HG03066 (cell line): ENCODE data around the gene HEATR5A.
"Not testable (repeated sequence)": the region's sequence is repeated elsewhere in the genome, so short reads cannot be mapped to it uniquely, and the experiment has no call there.

Experiments
- ATAC-seq: cut with Tn5 transposase; IDR thresholded peaks from one replicate; pipeline ENCODE4 v1.9.1; 2021; ENCODE audit warnings: low read depth; ENCODE audit not compliant: unreplicated experiment

Gene HEATR5A

DNA sequence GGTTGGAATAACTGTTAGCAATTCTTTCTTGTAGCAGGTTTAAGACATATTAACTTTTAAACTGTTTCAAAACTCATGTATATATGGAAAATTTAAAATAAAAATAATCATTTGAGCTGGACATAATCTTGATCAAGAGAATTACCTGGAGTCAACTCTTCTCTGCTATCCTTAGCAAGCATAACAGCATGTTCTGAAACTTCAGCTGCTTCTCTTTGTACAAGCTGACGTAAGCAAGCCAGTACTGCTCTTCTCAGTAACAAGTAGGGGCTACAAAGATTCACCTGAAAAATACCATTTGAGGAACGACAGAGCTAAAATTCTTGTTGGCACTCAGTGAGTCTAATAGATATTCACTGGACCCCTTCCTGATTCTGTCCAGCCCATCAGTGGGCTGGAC lies 83.0 kb downstream of the HEATR5A start:
- no peak for ATAC-seq

DNA sequence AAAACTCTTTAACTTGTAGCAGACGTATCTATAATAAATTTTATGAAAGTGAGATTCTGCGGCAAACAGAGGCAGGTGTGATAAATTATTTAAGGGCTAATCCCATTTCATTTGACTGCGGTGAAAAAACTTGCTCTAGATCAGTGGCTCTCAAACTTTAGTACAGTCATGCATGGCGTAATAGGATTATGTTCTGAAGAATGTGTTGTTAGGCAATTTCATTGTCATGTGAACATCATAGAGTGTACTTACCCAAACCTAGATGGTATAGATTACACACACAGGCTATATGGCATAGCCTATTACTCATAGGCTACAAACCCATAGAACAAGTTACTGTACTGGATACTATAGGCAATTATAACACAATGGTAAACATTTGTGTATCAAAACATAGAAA lies 83.7 kb downstream of the HEATR5A start:
- ATAC-seq: no peak

DNA sequence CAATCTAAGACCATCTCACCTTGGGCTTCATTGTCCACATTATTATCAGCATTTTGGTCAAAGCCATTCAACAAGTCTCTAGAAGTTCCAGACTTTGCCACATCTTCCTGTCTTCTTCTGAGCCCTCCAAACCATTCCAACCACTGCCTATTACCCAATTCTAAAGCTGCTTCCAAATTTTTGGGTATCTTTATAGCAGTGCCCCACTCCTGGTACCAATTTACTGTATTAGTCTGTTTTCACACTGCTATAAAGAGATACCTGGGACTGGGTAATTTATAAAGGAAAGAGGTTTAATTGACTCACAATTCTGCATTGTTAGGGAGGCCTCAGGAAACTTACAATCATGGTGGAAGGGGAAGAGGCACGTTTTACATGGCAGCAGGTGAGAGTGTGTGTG lies 89.0 kb downstream of the HEATR5A start:
- not testable (repeated sequence) for ATAC-seq

DNA sequence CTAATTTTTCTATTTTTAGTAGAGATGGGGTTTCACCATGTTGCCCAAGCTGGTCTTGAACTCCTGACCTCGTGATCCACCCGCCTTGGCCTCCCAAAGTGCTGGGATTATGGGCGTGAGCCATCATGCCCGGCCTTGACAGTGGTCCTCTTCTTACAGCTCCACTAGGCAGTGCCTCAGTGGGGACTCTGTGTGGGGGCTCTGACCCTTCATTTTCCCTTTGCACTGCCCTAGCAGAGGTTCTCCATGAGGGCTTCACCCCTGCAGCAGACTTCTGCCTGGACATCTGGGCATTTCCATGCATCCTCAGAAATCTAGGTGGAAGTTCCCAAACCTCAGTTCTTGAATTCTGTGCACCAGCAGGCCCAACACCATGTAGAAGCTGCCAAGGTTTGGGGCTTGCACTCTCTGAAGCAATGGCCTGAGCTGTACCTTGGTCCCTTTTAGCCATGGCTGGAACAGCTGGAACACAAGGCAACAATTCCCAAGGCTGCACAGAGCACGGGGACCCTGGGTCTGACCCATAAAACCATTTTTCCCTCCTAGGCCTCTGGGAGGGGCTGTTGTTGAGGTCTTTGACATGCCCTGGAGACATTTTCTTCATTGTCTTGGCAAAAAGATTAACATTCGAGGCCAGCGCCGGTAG lies 90.4 kb downstream of the HEATR5A start:
- ATAC-seq: not testable (repeated sequence)

DNA sequence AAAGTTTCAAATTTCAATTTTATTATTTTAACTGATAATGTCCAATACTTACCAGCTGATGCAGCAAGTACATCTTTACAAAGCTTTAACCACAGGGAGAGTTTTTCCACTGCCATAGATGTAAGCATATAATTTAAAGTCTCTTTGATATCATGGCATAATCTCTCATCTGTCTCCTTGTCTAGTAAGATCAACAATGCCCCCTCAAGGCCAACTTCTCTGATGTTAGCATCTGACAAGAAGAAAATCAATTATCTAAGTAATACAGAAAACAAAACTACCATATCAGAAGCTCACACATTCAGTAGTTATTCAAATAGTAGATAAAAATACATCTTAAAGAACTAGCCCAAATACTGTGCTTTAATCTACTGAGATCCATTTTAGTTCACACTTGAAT lies 94.2 kb downstream of the HEATR5A start:
- no peak for ATAC-seq

DNA sequence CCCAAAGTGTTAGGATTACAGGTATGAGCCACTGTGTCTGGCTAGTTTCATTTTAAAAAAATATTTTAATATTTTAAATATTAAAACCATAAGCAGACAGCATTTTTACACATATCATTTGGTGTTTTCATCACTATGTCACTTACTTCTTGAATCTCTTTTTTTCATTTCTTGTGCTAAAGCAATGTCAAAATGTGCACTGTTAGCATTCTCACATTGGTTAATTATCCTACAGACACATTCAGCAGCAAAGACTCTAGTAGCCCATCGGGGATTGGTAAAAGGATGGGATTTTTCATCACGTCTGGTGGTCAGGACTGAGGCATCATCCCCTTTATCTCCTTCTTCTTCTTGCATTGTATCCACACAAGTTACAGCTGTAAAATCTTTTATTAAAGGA lies 96.9 kb downstream of the HEATR5A start:
- ATAC-seq: no peak

DNA sequence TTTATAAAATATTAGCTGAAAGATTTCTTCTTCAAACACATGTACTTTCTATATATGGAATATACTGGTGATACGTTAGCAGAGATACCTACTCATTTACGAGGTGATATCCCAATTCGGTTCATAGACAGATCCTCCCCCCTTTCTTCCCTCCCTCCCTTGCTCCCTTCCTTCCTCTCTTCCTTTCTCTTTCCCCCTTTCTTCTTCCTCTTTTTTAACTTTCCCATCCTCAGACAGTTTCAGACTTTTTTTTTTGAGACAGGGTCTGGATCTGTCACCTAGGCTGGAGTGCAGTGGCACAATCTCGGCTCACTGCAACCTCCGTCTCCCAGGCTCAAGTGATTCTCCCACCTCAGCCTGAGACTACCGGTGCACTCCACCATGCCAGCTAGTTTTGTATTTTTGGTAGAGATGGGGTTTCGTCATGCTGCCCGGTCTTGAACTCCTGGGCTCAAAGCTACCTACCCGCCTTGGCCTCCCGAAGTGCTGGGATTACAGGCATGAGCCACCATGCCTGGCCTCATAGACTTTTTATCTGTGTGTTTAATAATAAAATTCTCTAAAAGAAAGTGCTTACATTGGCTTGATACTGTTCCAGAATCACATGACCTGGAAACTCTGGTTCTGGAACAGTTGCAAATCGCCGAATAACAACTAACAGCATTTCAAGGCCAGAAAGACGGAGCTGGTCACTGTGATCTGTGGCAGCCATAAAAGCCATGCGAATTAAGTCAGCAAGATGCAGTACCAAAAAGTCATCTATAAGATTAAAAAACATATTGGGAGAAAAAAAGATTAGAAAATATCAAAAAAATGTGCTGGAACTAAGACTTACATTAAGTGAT lies 99.2 kb downstream of the HEATR5A start:
- no peak for ATAC-seq

DNA sequence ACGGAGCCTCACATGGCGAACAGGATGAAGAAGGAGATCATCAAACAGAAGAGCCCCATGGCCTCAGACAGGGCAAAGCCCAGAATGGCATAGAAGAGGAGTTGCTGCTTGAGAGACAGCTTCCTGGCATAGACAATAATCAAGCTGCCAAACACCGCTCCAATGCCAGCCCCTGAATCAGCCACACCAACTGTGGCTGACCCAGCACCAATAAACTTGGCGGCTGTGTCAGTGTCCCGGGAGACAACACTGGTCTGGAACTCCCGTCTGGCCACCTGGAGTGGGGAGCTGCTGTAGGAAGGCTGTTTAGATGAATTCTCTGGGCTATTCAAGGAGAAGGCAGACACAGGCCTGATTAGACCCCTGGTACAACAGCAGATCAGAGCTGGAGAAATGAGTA lies 100.1 kb downstream of the HEATR5A start:
- no peak for ATAC-seq

DNA sequence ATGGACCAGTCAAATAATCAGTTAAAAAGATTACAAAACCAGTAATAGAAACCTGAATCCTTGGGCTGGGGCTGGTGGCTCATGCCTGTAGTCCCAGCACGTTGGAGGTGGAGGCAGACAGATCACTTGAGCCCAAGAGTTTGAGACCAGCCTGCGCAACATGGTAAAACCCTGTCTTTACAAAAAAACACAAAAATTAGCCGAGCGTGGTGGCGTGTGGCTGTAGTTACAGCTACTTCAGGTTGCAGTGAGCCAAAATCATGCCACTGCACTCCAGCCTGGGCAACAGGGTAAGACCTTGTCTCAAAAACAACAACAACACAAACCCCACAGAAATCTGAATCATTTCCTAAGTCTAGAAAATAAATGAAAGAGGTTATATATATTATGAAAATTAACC lies 100.6 kb downstream of the HEATR5A start:
- ATAC-seq: no peak

DNA sequence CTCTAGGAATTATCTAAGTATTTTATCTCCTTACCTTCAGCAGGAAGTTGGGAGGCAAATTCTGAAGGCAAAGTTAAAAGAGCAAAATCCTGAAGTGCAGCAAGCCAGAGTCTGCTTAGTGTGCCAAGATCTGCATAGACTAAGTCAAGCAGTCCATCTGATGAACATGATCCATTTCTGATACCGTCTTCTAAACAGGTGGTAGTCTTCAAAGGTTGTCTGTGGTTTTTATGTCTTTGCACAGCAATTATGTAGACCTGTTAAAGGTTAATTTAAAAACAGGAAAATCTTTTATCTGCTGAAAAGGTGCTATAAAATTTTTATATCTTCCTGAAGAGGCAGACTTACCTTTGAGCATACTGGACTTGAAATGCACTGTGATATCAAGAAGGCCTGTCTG lies 107.4 kb downstream of the HEATR5A start:
- ATAC-seq: no peak

DNA sequence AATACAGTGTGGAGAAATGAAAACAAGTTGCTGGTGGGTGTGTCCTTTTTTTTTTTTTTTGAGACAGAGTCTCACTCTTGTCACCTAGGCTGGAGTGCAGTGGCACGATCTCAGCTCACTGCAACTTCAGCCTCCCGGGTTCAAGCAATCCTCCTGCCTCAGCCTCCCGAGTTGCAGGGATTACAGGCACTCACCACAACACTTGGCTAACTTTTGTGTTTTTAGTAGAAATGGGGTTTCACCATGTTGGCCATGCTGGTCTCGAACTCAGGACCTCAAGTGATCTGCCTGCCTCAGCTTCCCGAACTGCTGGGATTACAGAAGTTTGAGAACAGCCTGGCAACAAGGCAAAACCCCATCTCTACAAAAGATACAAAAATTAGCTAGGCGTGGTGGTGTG lies 108.0 kb downstream of the HEATR5A start:
- ATAC-seq: not testable (repeated sequence)

DNA sequence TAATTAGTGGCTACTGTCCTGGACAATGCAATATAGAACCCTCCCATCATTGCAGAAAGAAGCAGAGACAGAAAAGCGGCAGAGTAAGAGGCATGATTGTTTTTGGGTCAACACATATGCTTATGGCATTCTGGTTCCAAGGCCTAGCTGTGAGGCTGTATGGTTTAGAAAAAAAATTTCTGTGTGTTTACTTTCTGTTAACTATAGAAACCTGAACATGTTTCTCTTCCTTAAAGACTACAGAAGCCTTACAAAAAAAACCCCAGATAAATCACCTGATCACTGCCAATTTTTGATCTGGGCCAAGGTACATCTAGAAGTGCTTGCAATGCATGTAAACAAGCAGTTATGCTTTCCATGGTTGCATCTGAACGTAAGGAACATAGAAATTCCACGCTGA lies 112.7 kb downstream of the HEATR5A start:
- ATAC-seq: no peak

DNA sequence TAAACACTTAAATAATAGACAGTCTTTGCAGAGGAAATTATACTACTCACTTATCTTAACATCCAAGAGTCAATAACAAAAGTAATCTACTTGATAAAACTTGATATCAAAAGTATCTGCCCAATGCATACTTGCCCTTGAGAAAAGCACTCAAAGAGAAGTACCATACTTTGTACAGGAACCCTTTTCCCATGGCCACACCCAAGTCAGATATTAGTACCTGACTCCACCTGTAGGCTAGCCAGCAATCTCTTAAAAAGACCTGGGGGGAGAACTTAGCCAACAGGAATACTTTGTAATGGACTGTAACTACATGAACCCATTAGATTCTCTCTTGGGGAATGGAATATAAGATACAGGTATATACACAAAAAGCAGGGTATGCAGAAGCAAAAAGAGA lies 113.2 kb downstream of the HEATR5A start:
- ATAC-seq: no peak

DNA sequence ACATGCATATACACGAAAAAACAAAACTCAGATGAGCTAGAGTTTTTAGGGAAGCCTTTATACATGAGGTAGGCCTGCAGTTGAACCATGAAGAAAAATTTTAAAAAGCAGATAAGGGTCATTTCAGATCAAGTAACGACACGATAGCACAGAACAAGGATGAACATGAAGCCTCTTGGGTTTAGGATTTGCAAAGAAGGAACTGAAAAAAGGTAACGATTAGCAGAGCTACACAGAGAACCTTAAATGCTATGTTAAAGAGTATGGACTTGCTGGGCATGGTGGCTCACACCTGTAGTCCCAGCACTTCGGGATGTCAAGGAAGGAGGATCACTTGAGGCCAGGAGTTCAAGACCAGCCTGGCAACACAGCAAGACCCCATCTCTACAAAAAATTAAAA lies 116.7 kb downstream of the HEATR5A start:
- ATAC-seq: no peak

DNA sequence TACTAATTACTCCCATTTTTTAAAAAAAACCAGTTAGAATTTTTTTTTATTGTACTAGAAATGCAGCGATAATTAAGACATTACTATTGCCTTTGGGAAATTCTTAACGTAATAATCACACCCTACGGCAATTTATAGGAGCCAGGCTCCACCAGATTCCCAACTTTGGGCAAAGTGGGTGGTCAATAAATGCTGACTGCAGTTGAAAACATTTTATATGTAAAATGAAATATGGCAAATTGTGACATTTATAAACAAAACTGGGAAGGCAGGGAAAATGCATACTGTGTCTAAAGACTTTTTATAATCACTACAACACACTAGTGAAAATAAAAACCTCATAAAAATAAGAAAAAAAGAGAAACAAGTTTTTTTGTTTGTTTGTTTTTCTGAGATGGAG lies 119.5 kb downstream of the HEATR5A start:
- no peak for ATAC-seq

DNA sequence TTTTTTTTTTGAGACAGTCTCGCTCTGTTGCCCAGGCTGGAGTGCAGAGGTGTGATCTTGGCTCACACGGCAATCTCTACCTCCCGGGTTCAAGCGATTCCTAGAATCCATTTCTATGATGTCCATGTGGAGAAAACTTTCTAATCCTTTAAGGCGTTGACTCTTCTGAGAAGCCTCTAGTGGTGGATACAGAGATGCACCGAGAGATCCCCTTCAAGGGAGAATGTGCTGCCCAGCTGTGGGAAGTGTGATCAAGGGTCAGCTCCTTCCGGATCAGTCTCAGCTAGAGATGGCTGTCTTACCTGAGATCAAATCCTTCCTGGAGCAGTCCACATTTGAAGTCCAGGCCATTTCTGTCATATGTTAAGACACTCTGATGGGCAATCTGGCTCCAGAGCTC lies 120.1 kb downstream of the HEATR5A start:
- ATAC-seq: no peak

DNA sequence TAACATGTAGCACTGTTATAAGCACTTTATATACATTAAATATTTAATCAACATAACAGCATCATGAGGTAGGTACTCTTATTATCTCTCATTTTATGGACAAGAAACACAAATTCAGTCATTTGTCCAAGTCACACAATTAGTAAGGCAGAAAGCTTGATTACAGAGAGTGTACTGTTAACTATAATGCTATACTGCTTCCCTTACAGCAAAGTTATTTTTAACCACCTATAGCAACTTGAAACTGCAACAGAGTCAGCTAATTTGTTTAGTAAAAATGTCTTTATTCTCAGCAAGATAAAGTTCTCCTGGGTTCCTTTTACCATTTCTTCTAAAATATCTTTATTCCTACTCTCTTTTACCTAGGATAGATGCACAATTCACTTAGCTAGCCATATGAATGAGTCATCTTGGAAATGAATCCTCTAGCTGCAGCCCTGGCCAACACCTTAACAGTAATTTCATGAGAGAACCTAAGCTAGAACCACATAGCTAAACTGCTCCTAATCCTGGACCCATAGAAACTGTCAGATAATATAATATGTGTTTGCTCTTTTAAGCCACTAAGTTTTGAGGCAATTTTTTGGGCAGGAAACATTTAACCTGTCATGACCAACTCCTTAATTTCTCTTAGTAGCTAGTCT lies 122.5 kb downstream of the HEATR5A start:
- no peak for ATAC-seq

DNA sequence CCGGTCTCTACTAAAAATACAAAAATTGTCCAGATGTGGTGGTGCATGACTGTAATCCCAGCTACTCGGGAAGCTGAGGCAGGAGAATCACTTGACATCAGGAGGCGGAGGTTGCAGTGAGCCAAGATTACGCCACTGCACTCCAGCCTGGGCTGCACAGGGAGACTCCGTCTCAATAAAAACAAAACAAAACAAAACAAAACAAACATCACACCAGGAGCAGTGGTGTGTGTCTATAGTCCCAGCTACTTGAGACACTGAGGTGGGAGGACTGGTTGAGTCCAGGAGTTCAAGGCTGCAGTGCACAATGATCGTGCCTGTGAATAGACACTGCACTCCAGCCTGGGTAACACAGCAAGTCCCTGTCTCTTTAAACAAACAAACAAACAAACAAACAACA lies 123.2 kb downstream of the HEATR5A start:
- no peak for ATAC-seq

DNA sequence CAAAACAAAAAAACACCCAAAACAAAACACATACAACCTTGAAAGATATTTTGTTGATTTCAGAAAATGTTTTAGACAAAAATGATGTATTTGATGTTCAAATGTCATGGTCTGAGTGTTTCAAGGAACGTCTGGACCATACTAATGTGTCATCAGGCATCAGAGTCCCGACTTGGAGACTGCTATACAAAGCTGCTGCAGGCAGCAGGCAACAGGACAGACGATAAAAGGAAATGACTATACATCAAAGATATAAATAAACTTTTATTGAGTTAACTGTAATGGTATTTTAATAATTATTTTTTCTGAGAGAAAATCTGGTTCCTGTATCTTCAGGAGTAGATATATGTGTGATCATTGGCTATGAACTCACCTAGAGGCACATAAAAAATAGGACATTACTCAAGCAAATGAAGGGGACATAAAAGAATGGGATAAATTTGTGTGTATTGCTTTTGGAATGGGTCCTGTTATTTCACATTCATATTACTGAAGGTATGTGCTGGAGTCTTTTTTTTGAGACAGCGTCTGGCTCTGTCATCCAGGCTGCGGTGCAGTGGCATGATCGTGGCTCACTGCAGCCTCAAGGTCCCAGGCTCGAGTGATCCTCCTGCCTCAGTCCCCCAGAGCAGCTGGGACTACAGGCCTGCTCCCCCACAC lies 125.5 kb downstream of the HEATR5A start:
- ATAC-seq: no peak

DNA sequence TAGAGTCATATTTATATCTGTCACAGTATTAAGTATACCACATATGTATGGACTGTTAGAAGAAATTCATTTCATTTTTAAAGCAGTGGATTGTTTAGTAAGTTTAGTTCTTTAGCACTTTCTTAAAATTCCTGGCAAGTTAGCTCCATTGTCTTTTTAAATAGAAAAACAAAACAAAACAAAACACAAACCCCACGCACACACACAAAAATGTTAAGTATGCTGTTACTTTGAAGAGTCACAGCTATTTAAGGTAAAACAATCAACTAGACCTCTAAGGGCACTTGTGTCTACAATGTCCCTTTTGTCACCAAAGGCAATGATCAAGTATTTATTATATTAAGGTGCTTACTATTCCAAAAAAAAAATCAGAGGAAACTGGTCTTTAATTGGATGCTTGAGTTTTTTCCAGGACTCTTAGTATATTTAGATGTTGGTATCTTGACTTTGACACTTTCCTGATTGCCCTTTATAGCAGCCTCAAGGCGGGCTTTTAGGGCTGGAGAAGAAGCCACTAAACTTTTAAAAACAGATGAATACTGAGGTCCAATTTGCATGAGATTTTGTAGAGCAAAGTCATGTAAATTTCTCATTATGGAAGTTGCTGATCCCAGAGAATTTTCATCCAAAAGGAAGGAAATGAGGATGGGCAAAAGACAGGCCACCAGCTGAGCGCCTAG lies 127.3 kb downstream of the HEATR5A start:
- no peak for ATAC-seq

DNA sequence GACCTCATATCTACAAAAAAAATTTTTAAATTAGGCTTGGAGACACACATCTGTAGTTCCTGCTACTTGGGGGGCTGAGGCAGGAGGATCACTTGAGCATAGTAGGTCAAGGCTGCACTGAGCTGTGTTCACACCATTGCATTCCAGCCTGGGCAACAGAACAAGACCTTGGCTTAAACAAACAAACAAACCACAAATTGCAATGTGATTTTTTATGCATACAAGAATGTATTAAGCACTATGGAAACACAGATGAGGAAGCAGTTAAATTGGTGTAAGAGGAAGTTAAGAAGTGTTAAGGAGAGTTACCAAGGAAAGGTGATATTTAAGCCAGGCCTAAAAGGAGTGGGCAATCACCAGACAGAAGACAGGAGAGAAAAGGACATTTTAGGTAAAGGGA lies 129.1 kb downstream of the HEATR5A start:
- no peak for ATAC-seq
